ENCODE data around the gene NDRG2.

Gene NDRG2

GRCh38 chr14:21024585-21025370 is at the start of gene NDRG2:
Gene NDRG2, minus strand, starts transcription at chr14:21025061. Its CDS starts 1,746 bp downstream, at chr14:21023315.
- peak; percentile 65 for DNase-seq

- DNase-seq: no peak
These were observed 49.1 kb upstream of the NDRG2 start for GRCh38 chr14:21073921-21074320.

- DNase-seq: no peak
These were observed 48.0 kb upstream of the NDRG2 start for GRCh38 chr14:21072781-21073339.

DNA sequence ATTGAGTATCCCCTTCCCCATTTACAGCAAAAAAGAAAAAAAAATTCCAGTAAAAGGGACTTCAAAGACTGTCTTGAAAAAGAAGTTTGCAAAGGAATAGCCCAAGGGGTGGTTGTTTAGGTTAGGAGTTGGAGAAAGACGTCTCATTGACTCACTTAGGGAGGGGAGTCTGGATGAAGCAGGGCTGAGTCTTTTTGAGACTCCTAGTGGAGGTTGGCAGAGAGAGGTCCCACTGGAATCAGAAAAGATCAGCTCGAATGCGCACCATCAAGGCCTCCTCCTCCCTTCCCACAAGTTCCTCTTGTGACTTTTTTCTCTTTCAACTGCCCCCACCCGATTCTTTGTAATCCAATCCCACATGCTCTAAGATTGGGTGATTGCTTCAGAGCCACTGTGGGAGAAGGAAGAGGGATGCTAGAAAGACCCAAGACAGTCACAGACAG is 47.2 kb upstream of the NDRG2 start:
- no peak for DNase-seq

- peak; percentile 86 for DNase-seq
These were observed 46.6 kb upstream of the NDRG2 start for GRCh38 chr14:21071225-21072030.

GRCh38 chr14:21070610-21071224 is 45.9 kb upstream of the NDRG2 start:
- peak; percentile 40 for DNase-seq

GRCh38 chr14:21070083-21070609 is 45.3 kb upstream of the NDRG2 start, which contains the start of gene ARHGEF40:
Gene ARHGEF40, plus strand, starts transcription at chr14:21070304. Its CDS starts 93 bp downstream, at chr14:21070397.
- DNase-seq: peak; percentile 51

DNA sequence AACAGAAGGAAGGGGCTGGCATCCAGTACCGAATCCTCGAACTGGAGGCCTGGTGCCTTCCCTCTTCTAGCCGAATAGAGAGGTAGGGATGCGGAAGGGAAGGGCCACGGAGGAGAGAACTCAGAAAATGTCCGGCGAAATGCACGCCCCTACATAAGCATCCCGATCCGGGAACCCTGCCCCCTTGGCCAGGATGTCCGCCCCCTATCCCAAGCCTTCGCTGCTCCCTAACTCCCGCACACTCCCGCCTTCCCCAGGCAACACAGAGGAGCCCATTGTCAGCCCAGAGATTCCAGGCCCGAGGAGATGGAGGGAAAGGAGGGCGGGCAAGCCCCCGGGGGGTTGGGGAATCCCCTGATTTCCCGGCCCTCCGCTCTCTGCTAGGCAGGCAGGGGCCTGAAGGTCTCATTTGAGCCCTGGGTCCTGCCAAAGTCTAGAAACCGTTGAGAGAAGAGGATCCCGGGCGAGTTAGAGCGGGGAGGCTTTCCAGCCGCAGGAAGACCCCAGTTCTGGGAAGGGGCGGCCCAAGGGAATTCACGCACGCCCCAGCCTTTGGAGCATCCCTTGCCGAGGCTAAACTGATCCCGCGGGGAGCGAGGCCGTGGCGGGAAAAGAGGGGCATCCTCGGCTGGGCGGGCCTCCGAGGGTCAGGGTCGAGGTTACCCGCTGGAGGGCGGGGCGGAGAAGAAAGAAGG is 44.7 kb upstream of the NDRG2 start:
- peak; percentile 50 for DNase-seq

DNA sequence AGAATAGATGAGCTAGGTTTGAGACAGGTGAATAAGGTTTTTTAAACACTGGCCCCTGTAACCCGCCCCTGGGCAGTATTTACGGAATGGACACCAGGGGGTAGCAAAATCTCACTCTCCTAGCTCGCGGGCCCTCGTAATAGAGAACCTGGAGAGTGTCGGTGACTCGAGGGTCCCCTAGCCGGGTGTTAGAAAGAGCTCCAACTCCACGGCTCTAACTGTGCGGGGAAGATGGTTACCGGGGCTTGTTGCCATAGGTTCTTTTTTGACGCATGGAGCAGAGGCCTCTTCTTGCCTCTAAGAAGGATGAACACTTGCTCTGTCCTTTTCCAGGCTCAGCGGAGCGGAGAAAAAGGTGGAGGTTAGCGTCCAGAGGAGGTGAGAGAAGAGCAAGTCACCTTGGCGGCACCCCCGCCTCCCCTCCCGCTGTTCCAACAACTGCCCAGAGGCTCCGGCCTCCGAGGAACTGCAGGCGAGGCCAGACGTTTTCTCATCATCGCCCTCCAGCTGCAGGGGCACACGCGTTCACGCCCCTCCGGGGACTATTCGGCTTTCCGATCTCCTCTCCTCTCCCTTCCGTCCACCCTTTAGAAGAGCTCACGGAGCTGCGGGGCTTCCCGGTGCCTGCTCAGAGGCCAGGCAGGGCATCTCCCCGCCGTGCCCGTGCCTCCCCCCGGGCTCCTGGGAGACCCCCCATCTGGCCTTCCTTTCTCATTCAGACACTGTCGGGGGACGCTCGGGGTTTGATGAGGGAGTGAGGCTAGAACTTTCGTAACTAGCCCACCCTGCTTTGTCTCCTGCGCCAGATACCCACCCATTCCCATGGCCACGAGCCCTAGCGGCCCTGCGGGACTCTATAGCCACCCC is 43.9 kb upstream of the NDRG2 start:
- DNase-seq: peak; percentile 63

GRCh38 chr14:21066882-21067502 is 42.1 kb upstream of the NDRG2 start:
- DNase-seq: peak; percentile 17

- DNase-seq: no peak
These were observed 38.6 kb upstream of the NDRG2 start for GRCh38 chr14:21063479-21063878.

DNA sequence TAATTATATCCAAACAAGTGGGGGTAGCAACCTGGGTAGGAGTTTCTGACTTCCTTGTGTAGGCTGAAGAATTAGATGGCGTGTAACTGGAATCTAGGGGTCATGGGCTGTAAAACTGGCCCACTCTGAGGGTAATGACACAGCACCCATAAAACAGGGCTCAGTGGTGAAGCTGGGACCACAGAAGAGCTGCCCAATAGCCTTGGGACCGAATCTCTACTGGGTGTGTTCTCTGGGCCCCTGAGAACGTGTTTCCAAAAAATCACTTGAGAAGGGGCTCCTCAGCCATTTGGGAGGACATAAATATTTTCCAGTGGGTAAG is 36.4 kb upstream of the NDRG2 start:
- DNase-seq: no peak

- DNase-seq: no peak
These were observed 35.9 kb upstream of the NDRG2 start for GRCh38 chr14:21060614-21061346.

- DNase-seq: no peak
These were observed 35.2 kb upstream of the NDRG2 start for GRCh38 chr14:21059842-21060613.

- DNase-seq: no peak
These were observed 34.0 kb upstream of the NDRG2 start for GRCh38 chr14:21058903-21059302.

- no peak for DNase-seq
These were observed 33.2 kb upstream of the NDRG2 start, which contains the start of gene RNASE8 for GRCh38 chr14:21057803-21058675. Gene RNASE8, plus strand, starts transcription at chr14:21057822. Its CDS starts 71 bp downstream, at chr14:21057893.

DNA sequence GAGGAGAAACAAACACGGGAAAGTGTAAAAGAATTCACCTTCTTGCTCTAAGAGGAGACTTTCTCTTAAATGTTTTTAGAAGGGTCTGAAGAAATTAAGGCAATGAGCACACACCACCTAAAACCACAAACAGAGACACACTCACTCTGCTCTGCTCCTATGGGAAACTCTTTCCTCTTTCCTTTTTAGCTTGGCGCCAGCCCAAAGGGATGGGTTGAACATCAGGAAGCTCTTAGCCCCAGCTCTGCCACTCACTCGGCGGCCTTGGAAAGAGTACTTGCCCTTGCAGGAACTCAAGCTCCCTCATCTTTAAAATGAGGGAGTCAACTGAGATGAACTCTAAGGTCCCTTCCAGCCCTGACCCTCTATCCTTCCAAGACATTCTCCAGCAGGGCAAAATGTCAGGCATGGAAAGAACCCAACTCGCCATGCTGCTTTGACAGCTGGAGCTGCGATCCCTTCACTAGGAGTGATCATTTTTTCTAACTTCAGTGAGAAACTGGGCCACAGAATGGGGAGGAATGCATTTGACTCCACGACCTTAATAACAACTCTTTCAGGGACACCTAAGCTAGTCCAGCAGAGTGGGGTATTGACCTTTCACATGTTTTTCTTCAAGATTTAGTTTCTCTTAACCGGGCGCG is 31.8 kb upstream of the NDRG2 start:
- no peak for DNase-seq

Measured in NCI-H146 (cell line).